WI38 (cell line): ENCODE results near the gene HOXD8.

Source experiments
- H3K4me3 ChIP-seq: 2 replicates; pipeline ENCODE4 v1.5.1; 2011; ENCODE audit warnings: low read depth, mild to moderate bottlenecking, control low read depth, low read length
- CTCF ChIP-seq: IDR thresholded peaks from 2 replicates; pipeline ENCODE4 v1.5.1; 2012; ENCODE audit warnings: low read depth, mild to moderate bottlenecking, control low read depth, low read length

HOXD8 gene

GRCh38 chr2:176088048-176088936 is 41.2 kb upstream of the HOXD8 start:
- TF ChIP-seq CTCF: peak; percentile 77
- no peak overlapping the region; the same call in 1 of the 2 replicates for H3K4me3 ChIP-seq

GRCh38 chr2:176088937-176089842 is 40.3 kb upstream of the HOXD8 start:
- no peak for TF ChIP-seq CTCF
- H3K4me3 ChIP-seq: no peak overlapping the region

- H3K4me3 ChIP-seq: no peak overlapping the region
- no peak for TF ChIP-seq CTCF
Measured at GRCh38 chr2:176089843-176090395, 39.6 kb upstream of the HOXD8 start.

- H3K4me3 ChIP-seq: no peak overlapping the region
- TF ChIP-seq CTCF: no peak
Measured at GRCh38 chr2:176090862-176091261, 38.6 kb upstream of the HOXD8 start.

- TF ChIP-seq CTCF: no peak
- H3K4me3 ChIP-seq: no peak overlapping the region
Measured at GRCh38 chr2:176091329-176092258, 37.9 kb upstream of the HOXD8 start.

GRCh38 chr2:176092270-176093144 is 37.0 kb upstream of the HOXD8 start, which contains the start of gene HOXD13:
TSS of gene HOXD13 (plus strand) at chr2:176092721. CDS start at chr2:176092891, 170 bp downstream.
- TF ChIP-seq CTCF: no peak
- 0 out of 2 replicates have a peak within 1 kb of the TSS, but pooled peaks have one; percentile 30 for H3K4me3 ChIP-seq
